Retinal pigment epithelial cell (primary cell): ENCODE results near the gene RELN.
"Not testable (repeated sequence)": the region's sequence is repeated elsewhere in the genome, so short reads cannot be mapped to it uniquely, and the experiment has no call there.

Experiments used
- DNase-seq: peaks from one replicate; pipeline ENCODE4 v3.0.0-alpha.2; 2010; ENCODE audit warnings: low read depth
- H3K4me3 ChIP-seq: 2 replicates; pipeline ENCODE4 v1.5.1; 2011; ENCODE audit warnings: mild to moderate bottlenecking, low read length, control low read depth, moderate library complexity
- TF ChIP-seq, protein P1 (sequence below): conservative IDR thresholded peaks from 2 replicates; pipeline ENCODE4 v1.5.1; 2011; ENCODE audit warnings: low read depth, low read length, control low read depth, inconsistent platforms

Gene RELN

GRCh38 chr7:103921692-103922091, 67.8 kb downstream of the RELN start:
- no peak for DNase-seq
- TF ChIP-seq, protein P1, sequence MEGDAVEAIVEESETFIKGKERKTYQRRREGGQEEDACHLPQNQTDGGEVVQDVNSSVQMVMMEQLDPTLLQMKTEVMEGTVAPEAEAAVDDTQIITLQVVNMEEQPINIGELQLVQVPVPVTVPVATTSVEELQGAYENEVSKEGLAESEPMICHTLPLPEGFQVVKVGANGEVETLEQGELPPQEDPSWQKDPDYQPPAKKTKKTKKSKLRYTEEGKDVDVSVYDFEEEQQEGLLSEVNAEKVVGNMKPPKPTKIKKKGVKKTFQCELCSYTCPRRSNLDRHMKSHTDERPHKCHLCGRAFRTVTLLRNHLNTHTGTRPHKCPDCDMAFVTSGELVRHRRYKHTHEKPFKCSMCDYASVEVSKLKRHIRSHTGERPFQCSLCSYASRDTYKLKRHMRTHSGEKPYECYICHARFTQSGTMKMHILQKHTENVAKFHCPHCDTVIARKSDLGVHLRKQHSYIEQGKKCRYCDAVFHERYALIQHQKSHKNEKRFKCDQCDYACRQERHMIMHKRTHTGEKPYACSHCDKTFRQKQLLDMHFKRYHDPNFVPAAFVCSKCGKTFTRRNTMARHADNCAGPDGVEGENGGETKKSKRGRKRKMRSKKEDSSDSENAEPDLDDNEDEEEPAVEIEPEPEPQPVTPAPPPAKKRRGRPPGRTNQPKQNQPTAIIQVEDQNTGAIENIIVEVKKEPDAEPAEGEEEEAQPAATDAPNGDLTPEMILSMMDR, result no peak
- H3K4me3 ChIP-seq, result no peak overlapping the region

GRCh38 chr7:103919272-103919868, 70.1 kb downstream of the RELN start:
- H3K4me3 ChIP-seq, result no peak overlapping the region
- DNase-seq, result no peak
- TF ChIP-seq, protein P1, result no peak

GRCh38 chr7:103918631-103919271, 70.7 kb downstream of the RELN start:
- no peak for DNase-seq
- H3K4me3 ChIP-seq, result no peak overlapping the region
- TF ChIP-seq, protein P1, result no peak

DNA sequence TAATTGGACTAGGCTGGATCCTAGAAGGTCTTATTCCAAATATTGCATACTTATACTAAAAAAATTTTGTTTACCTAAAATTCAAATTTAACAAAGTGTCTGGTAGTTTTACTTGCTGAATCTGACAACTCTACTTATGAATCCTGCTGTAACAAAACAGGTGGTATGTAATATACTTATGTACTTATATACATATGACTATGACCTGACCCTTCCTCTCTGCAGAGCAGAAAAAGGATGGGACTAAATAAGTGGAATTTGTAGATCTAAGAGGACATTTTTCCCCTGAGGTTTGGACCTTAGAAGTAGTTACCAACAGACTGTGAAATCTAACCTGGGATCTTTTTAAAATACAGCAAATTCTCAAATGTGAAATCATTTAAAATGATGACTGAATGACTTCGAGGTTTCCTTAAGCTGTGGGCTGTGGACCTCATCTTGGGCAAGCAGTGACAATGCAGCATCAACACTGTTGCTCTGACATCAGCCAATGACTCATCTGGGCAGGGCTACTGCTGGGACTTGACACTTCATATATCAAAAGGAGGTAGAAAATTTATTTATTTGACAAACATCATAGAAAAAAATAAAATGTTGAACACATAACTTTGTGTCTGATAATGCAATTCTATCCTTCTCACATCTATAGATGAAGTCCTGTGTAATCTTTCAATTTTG, 73.6 kb downstream of the RELN start:
- peak; percentile 41 for DNase-seq
- no peak overlapping the region for H3K4me3 ChIP-seq
- TF ChIP-seq, protein P1, result no peak

DNA sequence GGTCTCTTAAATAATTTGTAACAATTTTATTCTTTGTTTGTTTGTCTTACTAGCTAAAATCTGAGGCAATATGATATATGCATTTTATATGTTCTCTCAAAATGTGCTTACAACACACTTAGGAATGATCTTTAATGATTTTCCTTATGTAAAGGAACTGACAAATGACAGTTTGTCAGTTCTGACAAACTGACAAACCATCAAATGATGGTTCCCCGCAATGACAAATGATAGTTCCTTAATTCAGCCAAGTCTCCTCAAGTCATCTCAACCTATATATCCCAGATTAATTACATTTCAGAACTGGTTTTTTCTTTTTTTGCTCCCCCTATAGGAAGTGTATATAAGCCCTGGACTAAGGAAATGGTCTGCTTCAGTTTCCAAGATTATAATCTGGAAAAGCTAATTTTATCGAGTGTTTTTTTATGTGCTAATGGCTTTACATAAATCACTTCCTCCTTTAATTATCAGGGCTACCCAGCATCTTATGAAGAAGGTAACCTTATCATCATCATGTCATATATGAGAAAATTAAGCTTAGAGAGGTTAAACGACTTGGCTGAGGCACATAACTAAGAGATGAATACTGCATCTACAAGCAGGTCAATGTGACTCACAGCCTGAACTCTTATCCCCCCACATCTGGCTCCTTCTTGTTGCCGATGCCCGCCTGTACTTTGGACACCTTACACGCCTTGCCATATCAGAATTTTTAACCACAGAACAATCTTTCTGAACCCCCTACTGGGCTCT, 75.1 kb downstream of the RELN start:
- TF ChIP-seq, protein P1, result no peak
- no peak overlapping the region for H3K4me3 ChIP-seq
- DNase-seq, result peak; percentile 20

DNA sequence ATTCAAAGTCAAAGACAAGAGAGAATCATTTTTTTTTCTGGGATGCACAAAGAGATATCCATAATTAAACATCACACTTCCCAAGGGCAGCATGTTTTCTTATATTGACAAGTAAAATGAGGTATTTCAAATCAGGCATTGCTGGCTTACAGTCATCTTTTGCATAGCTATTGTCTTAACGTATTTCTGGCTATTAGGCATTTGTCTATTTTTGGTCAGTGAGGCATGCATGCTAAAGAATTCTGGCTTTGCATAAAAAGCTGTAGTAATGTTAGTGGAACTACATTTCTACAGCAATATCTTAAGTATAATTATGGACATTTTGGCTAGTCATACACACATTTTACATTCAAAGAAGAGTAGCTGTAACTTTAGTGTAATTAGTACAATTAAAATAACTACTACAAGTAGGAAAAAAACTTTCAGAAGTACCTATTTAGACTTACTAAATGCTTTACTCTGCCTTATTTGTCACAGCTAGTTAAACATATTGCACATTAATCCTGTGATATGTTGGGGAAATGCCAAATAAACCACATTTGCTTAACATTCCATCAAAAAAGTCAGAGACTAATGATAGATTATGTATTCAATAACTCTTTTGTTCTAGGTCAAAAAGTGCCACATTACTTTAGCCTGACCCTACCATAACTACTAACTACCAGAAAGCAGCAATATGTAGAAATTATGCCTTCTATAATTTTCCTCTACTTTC, 76.4 kb downstream of the RELN start:
- TF ChIP-seq, protein P1, result no peak
- DNase-seq, result peak; percentile 91
- H3K4me3 ChIP-seq, result no peak overlapping the region

DNA sequence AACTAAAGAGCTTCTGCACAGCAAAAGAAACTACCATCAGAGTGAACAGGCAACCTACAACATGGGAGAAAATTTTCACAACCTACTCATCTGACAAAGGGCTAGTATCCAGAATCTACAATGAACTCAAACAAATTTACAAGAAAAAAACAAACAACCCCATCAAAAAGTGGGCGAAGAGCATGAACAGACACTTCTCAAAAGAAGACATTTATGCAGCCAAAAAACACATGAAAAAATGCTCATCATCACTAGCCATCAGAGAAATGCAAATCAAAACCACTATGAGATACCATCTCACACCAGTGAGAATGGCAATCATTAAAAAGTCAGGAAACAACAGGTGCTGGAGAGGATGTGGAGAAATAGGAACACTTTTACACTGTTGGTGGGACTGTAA, 78.4 kb downstream of the RELN start:
- not testable (repeated sequence) for DNase-seq, H3K4me3 ChIP-seq
